HG02759 (cell line): ENCODE data around the gene ACOT7.

ENCODE experiments used
- ATAC-seq: cut with Tn5 transposase; IDR thresholded peaks from one replicate; pipeline ENCODE4 v1.9.1; 2021; ENCODE audit warnings: mild to moderate bottlenecking, moderate library complexity; ENCODE audit not compliant: unreplicated experiment

The ACOT7 gene

DNA sequence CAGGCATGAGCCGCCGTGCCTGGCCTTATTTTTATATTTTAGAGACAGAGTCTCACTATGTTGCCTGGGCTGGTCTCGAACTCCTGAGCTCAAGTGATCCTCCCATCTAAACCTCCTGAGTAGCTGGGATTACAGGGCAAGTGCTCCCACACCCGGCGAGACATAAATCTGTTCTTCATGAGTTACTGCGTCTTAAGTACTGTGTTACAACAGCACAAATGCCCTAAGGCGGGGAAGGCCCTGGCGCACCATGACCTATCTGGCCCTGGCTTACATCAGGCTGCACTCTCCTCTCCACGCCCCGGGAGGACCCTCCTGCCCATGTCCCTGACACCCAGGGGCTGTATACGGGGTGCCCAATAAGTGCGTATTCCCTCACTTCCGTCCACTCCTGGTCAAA lies 136.9 kb downstream of the ACOT7 start:
- ATAC-seq, result no peak

DNA sequence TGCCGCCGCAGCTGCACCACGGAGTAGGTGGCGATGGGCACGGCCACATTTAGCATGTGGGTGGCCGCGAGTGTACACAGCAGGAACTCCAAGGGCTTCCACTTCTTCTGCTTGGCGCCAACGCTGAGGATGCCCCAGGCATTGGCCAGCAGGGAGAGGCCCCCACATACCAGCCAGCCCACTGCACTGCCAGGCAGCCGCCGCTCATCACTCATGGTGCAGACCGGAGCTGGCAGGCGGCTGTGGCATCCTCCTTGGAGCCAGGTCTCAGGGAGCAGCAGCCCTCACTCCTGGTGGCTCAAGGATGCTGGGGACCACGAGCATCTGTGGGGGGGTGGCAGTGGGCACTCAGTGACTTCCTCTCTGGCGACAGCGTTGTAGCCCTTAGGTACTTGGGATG lies 138.9 kb downstream of the ACOT7 start:
- no peak for ATAC-seq

GRCh38 chr1:6253380-6253779 lies 140.2 kb downstream of the ACOT7 start:
- ATAC-seq, result no peak

DNA sequence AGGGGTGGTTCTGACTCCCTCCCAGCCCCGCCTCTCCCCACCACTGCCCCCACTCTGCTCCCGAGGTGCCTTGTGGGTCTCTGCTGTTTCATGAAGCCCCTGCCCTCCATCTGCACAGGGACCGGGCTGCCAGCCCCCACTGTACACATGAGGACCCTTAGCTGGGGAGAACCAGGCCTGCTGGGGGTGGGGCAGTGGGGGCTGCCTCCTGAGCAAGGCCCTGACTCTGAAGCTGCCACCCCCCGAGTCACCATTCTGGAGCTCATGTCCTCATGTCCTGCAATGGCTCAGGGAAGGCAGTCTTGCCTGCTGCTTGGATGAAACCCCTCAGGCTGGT lies 141.2 kb downstream of the ACOT7 start:
- no peak for ATAC-seq

GRCh38 chr1:6251681-6252373 lies 141.7 kb downstream of the ACOT7 start:
- ATAC-seq, result no peak

DNA sequence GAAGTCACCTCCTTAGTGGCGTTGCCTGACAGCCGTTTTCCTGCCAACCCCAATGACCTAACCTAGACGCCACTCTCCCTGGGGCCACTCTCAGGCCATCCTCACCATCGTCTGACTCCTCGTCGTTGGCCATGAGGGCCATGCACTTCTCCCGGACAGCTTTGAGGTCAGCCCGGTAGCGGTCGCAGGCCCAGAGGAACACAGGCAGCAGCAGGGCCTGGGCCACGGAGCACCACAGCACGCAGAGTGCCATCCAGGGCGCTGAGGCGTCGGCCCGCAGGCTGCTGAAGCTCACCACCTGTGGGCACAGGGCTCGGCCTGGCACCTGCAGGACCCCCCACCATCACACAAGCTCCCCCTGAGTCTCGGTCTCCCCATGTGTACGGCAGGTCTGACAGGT lies 142.3 kb downstream of the ACOT7 start:
- no peak for ATAC-seq

- no peak for ATAC-seq
Observed at GRCh38 chr1:6249739-6250689, 143.6 kb downstream of the ACOT7 start.

- no peak for ATAC-seq
Observed at GRCh38 chr1:6248932-6249738, 144.4 kb downstream of the ACOT7 start.

DNA sequence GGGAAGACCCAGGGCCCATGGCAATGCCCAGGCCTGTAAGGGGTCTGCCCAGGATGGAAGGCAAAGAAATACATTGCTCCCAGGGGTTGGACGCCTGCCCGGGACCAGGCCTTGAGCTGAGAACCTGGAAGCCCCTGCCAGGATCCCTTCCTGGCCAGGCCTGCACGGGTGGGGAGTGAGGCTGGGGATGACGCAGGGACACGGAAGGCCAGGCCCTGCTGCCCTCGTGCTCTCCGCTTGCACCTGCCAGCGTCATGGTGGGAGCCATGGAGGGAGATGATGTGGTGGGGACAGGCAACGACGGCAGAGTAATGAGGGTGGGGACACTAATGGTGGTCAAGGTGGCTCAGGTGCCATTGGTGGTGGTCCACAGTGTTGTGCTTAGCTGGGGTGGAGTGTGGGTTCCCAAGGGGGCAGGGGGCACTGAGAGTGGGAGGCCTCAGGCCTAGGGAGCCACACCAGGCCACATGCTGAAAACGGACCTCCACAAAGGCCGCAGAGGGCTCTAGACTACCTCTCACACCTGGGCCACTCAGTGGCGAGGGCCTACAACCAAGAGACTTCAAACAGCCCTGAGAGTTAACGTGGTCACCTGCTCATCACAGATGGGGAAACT lies 145.3 kb downstream of the ACOT7 start:
- no peak for ATAC-seq

DNA sequence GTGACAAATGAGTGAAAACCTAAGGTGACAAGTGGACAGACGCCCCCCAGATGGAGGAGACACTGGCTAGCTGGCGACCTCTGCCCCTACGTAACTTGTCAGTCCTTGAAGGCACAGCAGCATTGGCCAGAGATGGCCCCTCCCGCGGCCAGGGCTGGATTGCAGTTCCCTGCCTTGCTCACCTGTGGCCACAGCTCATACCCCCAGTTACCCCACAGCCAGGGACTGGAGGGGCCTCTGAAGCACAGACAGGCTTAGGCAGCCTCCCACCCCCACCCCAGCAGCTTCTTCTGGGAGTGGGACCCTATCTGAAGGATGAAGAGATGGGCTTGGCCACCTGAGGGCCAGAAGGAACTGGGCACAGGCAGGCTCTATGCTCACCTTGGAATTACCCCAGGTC lies 145.9 kb downstream of the ACOT7 start:
- no peak for ATAC-seq

- no peak for ATAC-seq
Observed at GRCh38 chr1:6246497-6247467, 146.8 kb downstream of the ACOT7 start.

GRCh38 chr1:6245869-6246496 lies 147.6 kb downstream of the ACOT7 start:
- ATAC-seq, result no peak

GRCh38 chr1:6245086-6245868 lies 148.3 kb downstream of the ACOT7 start:
- peak; percentile 58 for ATAC-seq

- ATAC-seq, result no peak
Observed at GRCh38 chr1:6244401-6245049, 149.0 kb downstream of the ACOT7 start.

DNA sequence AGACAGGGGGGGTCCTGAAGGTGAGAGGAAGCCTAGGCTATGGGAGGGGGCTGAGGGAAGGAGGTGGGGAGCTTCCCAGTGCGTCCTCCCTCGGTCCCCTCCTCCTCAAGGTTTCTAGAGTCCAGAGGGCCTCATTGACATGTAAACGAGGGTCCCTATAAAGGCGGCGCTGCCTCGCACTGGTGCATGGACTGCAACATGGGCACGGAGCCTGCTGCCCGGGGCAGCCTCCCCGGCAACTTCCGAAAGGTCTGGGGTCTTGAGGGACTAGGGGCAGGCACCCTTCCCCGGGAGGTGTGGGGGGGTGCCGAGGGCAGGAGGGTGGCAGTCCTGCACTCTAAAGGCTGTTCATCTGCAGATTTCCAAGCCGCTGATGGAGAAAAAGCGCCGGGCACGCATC lies 149.6 kb downstream of the ACOT7 start, which contains the start of gene HES3:
HES3 (plus strand) TSS at position 187 of the 400 bp plus-strand sequence; CDS start at position 374, 187 bp downstream.
- no peak for ATAC-seq

DNA sequence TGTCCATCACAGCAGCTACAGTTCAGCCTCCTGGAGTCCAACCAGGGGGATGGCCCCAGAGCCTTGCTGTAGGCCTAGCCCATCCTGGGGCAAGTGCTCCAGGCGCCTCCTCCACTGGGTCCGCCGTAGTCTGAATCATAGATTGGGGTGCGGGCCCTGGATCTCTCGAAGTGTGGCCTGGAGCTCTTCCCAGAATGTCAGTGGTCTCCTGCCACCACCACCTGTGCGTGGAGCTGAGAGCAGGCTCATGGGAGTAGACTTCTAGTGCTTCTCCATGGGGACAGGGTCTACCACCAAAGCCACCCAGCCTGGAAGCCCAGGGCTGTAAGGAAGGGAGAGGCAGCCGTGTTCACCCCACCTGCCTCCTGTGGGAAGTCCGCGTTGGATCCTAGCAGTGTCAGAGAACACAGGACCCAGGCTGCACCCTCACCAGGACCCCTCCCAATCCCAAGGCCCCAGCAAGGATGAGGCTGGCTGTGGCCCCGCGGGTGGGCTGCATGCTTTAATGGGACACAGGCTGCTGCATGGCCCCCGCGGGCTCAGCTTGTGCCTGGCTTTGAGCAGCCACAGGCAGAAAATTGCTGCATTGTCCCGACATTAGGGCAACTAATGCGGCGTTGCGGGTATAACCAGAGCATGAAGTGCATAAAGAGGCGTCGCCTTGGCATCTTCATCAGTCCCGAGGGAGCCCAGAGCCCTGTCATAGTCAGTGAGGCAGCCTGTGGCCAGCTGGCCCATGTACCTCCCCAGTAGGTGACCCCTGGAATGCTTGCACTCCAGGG lies 150.3 kb downstream of the ACOT7 start:
- no peak for ATAC-seq
